BE2C (cell line): ENCODE results near the gene COPS3.

Experiments
- DNase-seq: peaks from one replicate; pipeline ENCODE4 v3.0.0-alpha.2; 2020
- H3K27me3 ChIP-seq: fragments of 250-450 bp; sonication (Bioruptor Pico); 2 replicates; pipeline ENCODE4 v1.5.1; 2020; ENCODE audit warnings: mild to moderate bottlenecking
- H3K36me3 ChIP-seq: fragments of 250-450 bp; sonication (Bioruptor Pico); 2 replicates; pipeline ENCODE4 v1.5.1; 2020; ENCODE audit warnings: mild to moderate bottlenecking
- H3K4me1 ChIP-seq: fragments of 250-450 bp; sonication (Bioruptor Pico); 2 replicates; pipeline ENCODE4 v1.5.1; 2020
- H3K4me3 ChIP-seq: 2 replicates; pipeline ENCODE4 v1.5.1; 2011; ENCODE audit warnings: low read depth, low read length
- H3K9me3 ChIP-seq: fragments of 250-450 bp; sonication (Bioruptor Pico); 2 replicates; pipeline ENCODE4 v1.5.1; 2020
- TF ChIP-seq, protein P1 (sequence below): IDR thresholded peaks from 2 replicates; pipeline ENCODE4 v1.5.1; 2012; ENCODE audit warnings: mild to moderate bottlenecking, low read depth, low read length

The COPS3 gene

DNA sequence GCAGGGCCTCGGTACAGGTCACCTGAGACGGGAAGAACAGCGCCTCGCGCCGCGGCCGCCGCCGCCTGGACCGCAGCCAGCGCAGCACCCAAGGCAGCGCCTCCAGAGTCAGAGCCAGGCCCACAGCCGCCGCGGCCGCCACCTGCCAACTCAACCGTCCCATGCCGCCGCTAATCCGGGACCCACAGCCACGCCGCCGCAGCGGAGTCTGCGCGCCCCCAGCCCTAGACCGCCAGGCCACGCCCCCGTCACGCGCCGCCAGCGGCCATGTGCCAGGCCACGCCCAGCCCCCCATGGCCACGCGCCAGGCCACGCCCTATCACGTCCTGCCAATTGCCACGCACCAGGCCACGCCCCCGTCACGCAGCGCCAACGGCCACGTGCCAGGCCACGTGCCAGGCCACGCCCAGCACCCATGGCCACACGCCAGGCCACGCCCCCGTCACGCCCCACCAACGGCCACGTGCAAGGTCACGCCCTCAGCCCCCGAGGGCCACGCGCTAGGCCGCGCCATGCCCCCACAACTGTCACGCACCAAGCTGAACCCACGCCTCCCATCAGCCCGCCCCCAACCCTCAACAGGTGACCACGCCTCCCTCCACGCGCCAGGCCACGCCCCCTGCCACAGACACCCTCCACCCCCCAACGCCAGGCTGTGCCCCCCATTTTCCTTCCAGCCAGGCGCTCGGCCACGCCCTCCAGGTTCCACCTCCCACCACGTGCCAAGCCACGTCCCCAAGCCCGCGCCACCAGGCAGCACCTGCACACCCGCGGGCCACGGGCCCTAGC is 74.7 kb downstream of the COPS3 start, which contains the start of gene PLD6:
Gene PLD6 (minus strand): TSS at position 210 of the 789 bp plus-strand sequence. CDS start 47 bp downstream, at position 163.
- DNase-seq: peak; percentile 93
- no peaks in the 10 kb centered on the region for H3K9me3 ChIP-seq
- H3K36me3 ChIP-seq: peaks cover 18% of the 10 kb centered on the region
- H3K27me3 ChIP-seq: no peaks in the 10 kb centered on the region
- no peaks in the 10 kb centered on the region for H3K4me1 ChIP-seq
- TF ChIP-seq, protein P1, sequence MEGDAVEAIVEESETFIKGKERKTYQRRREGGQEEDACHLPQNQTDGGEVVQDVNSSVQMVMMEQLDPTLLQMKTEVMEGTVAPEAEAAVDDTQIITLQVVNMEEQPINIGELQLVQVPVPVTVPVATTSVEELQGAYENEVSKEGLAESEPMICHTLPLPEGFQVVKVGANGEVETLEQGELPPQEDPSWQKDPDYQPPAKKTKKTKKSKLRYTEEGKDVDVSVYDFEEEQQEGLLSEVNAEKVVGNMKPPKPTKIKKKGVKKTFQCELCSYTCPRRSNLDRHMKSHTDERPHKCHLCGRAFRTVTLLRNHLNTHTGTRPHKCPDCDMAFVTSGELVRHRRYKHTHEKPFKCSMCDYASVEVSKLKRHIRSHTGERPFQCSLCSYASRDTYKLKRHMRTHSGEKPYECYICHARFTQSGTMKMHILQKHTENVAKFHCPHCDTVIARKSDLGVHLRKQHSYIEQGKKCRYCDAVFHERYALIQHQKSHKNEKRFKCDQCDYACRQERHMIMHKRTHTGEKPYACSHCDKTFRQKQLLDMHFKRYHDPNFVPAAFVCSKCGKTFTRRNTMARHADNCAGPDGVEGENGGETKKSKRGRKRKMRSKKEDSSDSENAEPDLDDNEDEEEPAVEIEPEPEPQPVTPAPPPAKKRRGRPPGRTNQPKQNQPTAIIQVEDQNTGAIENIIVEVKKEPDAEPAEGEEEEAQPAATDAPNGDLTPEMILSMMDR: no peak
- H3K4me3 ChIP-seq: peak within 1 kb of the TSS; percentile 63

DNA sequence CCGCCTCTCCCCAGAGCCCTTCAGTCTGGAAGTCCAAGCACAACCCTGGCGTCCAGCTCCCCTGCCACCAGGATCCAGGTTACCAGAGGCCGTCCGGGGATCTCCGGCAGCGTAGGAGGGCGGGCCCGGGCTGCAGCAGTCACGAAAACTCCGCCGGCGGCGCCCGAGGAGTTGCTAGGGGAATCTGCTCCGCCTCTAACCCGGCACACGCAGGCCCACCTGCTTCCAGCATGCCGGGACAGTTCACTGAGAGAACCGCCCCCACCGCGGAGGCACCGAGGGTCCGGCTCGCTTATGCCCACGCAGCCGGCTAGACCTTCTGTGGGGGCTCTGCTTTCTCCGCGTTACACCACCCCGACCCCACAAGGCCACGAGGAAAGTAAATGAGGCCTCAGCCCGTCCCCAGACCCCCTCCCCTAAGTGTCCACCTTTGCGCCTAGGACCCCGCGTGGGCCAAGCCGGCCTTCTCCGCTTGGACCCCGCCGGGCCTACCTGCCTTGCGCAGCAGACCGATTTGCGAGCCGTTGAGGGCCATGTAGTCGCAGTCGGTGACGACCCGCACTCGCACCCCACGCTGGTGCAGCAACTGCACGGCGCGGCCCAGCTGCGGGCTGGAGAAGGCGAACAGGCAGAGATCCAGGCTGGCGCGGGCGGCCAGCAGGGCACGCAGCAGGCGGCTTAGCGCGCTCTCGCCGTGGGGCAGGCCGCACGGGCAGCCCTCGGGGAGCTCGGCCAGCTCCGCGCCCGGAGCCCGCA is 75.5 kb downstream of the COPS3 start:
- Histone ChIP-seq H3K9me3 (no peaks in the 10 kb centered on the region), H3K36me3 (peaks cover 21% of the 10 kb centered on the region), H3K4me3 (peak overlapping the region; percentile 63), H3K27me3 (no peaks in the 10 kb centered on the region), H3K4me1 (no peaks in the 10 kb centered on the region)
- TF ChIP-seq, protein P1: no peak
- peak; percentile 34 for DNase-seq

DNA sequence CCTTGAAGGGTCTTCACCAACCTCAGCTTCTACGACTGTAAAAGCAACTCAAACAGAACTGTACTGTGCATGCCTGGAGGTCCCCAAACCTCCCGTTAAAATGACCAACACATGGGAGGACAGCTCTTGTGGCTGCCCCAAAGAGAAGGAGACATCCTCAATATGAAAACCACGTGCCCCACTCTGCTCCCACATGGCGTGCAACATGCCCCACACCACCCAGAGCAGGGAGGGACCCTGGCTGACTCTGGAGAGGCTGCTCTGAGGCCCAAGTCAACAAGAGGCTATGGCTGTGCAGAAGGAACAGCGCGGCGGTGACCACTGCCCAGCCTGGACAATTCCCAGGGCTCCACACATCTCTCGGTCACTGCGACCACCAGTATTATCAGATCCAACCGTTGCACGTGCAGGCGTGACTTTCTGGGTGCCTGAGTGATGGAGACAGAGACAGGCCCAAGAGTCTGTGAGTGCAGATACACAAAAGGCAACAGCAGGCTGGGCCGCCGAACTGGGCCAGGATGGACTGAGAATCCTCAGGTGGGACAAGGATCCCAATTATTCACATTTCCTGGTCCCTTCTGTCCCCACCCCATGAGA is 76.3 kb downstream of the COPS3 start:
- Histone ChIP-seq H3K4me1 (no peaks in the 10 kb centered on the region), H3K9me3 (no peaks in the 10 kb centered on the region), H3K36me3 (peaks cover 21% of the 10 kb centered on the region), H3K4me3 (peak overlapping the region; percentile 63), H3K27me3 (no peaks in the 10 kb centered on the region)
- no peak for DNase-seq
- TF ChIP-seq, protein P1: no peak

DNA sequence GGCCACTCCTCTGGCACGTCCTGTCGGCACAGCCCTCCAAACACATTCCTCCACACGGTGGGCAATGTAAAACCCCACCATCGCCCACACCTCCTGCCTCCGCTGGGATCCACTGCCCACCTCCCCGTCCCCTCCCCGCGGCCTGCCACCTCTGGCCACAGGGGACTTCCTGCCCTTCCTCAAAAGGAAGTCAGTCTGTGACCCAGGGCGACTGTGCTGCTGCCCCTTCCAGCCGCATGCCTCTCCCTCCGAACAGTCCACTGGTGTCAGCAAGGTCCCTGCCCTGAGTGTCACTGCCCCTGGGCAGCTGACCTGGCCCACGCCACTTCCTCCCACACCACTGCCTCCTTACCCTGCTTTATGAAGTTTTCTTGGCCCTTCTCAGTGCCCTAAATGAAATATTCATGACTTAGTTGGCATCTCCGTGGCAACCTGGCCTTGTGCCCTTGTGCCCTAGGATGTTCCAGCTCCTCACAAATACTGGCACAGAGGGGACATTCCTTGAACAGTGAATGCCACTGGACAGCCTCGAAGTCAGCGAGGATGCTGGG is 76.9 kb downstream of the COPS3 start:
- TF ChIP-seq, protein P1: no peak
- Histone ChIP-seq H3K36me3 (peaks cover 21% of the 10 kb centered on the region), H3K4me3 (peak overlapping the region; percentile 63), H3K4me1 (no peaks in the 10 kb centered on the region), H3K9me3 (no peaks in the 10 kb centered on the region), H3K27me3 (no peaks in the 10 kb centered on the region)
- no peak for DNase-seq

DNA sequence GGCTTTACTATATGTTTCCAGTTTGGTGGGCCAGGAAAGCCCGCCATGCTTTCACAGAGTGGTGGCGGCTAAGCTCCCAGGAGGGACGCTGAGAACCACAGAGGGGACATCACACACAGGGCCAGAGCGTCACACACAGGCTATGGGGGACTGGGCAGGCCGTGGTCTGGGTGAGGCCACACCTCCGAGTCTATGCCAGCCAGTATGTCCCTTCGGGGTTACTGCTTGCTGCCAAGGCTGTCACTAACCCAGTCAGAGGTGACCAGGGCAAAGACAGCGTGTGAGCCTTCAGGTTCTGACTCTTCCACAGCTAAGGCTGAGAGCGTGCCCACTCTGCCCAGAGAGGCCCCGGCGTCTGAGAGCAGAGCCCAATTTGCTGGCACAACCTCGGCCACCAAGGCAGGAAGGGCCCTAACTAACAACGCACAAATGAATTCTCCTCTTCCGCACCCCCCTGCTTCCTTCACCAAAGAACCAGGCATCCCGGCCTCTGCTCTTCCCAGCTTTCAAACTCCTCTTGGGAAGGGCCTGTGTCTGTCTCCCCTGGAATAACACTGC is 77.8 kb downstream of the COPS3 start:
- H3K36me3 ChIP-seq: peaks cover 21% of the 10 kb centered on the region
- no peaks in the 10 kb centered on the region for H3K4me1 ChIP-seq
- no peak for DNase-seq
- no peak overlapping the region for H3K4me3 ChIP-seq
- TF ChIP-seq, protein P1: no peak
- no peaks in the 10 kb centered on the region for H3K27me3 ChIP-seq
- H3K9me3 ChIP-seq: no peaks in the 10 kb centered on the region
